Dermis microvascular lymphatic vessel endothelial cell (primary cell): ENCODE results near the gene VPS13A. TPM values are rescaled to one million over a fixed set of nuclear protein-coding genes. Genes with fewer than 3 reads are reported as not detected.
"Not testable (repeated sequence)": the region's sequence is repeated elsewhere in the genome, so short reads cannot be mapped to it uniquely, and the experiment has no call there.

Experiments used
- DNase-seq, 2 donors: peaks; one replicate each; pipeline versions ENCODE4 v3.0.0 to v3.0.0-alpha.2; 2010; ENCODE audit warnings: low read depth in 2 of 2
- total RNA-seq: library from RNA; depleted of rRNA; stranded (reverse); fragments of >200 nt; gene quantifications from 2 replicates; pipeline ENCODE4 v1.2.1, GENCODE V29; 2014

Gene VPS13A
- total RNA-seq, 1 donor from 2014 or later, result 18.9 TPM

GRCh38 chr9:77304543-77304942, 127.2 kb downstream of the VPS13A start:
- DNase-seq, result no peak

- DNase-seq, result no peak
These were observed 128.5 kb downstream of the VPS13A start for GRCh38 chr9:77305622-77306400.

- DNase-seq, result no peak
These were observed 129.8 kb downstream of the VPS13A start for GRCh38 chr9:77307166-77307565.

- no peak for DNase-seq
These were observed 138.7 kb downstream of the VPS13A start for GRCh38 chr9:77316058-77316457.

- no peak for DNase-seq
These were observed 147.7 kb downstream of the VPS13A start for GRCh38 chr9:77325058-77325457.

- DNase-seq, result no peak
These were observed 150.8 kb downstream of the VPS13A start for GRCh38 chr9:77328102-77328501.

- no peak for DNase-seq
These were observed 192.7 kb downstream of the VPS13A start for GRCh38 chr9:77370064-77370463.

- DNase-seq, result peak in 1 of 2 donors; percentile 5
These were observed 196.9 kb downstream of the VPS13A start for GRCh38 chr9:77374266-77374665.

GRCh38 chr9:77375956-77376532, 198.7 kb downstream of the VPS13A start:
- DNase-seq, result no peak

- DNase-seq, result peak in 1 of 2 donors; percentile 12
These were observed 207.1 kb downstream of the VPS13A start for GRCh38 chr9:77384406-77384805.

- no peak for DNase-seq
These were observed 208.9 kb downstream of the VPS13A start for GRCh38 chr9:77386187-77386586.

GRCh38 chr9:77391834-77392233, 214.5 kb downstream of the VPS13A start:
- DNase-seq, result no peak

GRCh38 chr9:77392328-77392727, 215.0 kb downstream of the VPS13A start:
- no peak for DNase-seq

- peak in 1 of 2 donors; percentile 49 for DNase-seq
These were observed 221.2 kb downstream of the VPS13A start for GRCh38 chr9:77398581-77398980.

- DNase-seq, result no peak
These were observed 222.6 kb downstream of the VPS13A start for GRCh38 chr9:77399964-77400363.

- no peak for DNase-seq
These were observed 225.0 kb downstream of the VPS13A start for GRCh38 chr9:77402286-77402685.

GRCh38 chr9:77403239-77403638, 225.9 kb downstream of the VPS13A start:
- no peak for DNase-seq

- DNase-seq, result not testable (repeated sequence)
These were observed 231.2 kb downstream of the VPS13A start for GRCh38 chr9:77408521-77408920.

GRCh38 chr9:77417566-77417965, 240.2 kb downstream of the VPS13A start:
- peak in 1 of 2 donors; percentile 79 for DNase-seq

GRCh38 chr9:77418226-77418625, 240.9 kb downstream of the VPS13A start:
- no peak for DNase-seq

- DNase-seq, result peak; percentile 66 to 80
These were observed 243.3 kb downstream of the VPS13A start for GRCh38 chr9:77420641-77421040.

GRCh38 chr9:77421506-77422265, 244.4 kb downstream of the VPS13A start:
- DNase-seq, result peak in 1 of 2 donors; percentile 80
